Suprapubic skin (tissue), 4 donors: ENCODE results near the gene C1orf50. TPM values are rescaled to one million over a fixed set of nuclear protein-coding genes. Genes with fewer than 3 reads are reported as not detected.

Experiments
- DNase-seq, 2 donors: peaks; one replicate each; pipeline ENCODE4 v3.0.0-alpha.2; 2019; ENCODE audit warnings: low spot score in 2 of 2
- H3K27ac ChIP-seq: fragments of 200-600 bp; sonication (generic); one replicate; pipeline ENCODE4 v1.5.1; 2019
- H3K27me3 ChIP-seq: fragments of 200-600 bp; sonication (generic); one replicate; pipeline ENCODE4 v1.5.1; 2019
- H3K36me3 ChIP-seq: fragments of 200-600 bp; sonication (generic); one replicate; pipeline ENCODE4 v1.5.1; 2019
- H3K4me1 ChIP-seq: fragments of 200-600 bp; sonication (generic); one replicate; pipeline ENCODE4 v1.5.1; 2019
- H3K4me3 ChIP-seq: fragments of 200-600 bp; sonication (generic); one replicate; pipeline ENCODE4 v1.5.1; 2019; ENCODE audit warnings: mild to moderate bottlenecking
- H3K9me3 ChIP-seq: fragments of 200-600 bp; sonication (generic); one replicate; pipeline ENCODE4 v1.5.1; 2019
- EP300 ChIP-seq: sonication (generic); formaldehyde crosslinking; IDR thresholded peaks from one replicate; pipeline ENCODE4 v1.6.1; 2017; ENCODE audit warnings: antibody characterized with exemption
- POLR2A ChIP-seq, 2 donors: fragments of 450-650 bp; IDR thresholded peaks; one replicate each; pipeline ENCODE4 v1.6.1; 2017; ENCODE audit warnings: antibody characterized with exemption in 2 of 2, mild to moderate bottlenecking in 2 of 2, moderate library complexity in 2 of 2
- POLR2AphosphoS5 ChIP-seq, 3 donors: sonication (generic); formaldehyde crosslinking; IDR thresholded peaks; one replicate each; pipeline ENCODE4 v1.6.1; 2017; ENCODE audit warnings: antibody characterized with exemption in 3 of 3
- WGBS: methylation state at CpG from one replicate; pipeline ENCODE4 v1.1.5; 2018; 5-methylcytosine and 5-hydroxymethylcytosine counted together
- total RNA-seq, 4 donors: library from RNA; depleted of rRNA; stranded (reverse); fragments of >200 nt; gene quantifications; one replicate each; pipeline ENCODE4 v1.1.0, GENCODE V29; 2016
- TF ChIP-seq, protein P1 (sequence below), 2 donors: fragments of 200-600 bp in 1 of 2; fragments of 450-650 bp in 1 of 2; sonication (generic) in 1 of 2; IDR thresholded peaks; one replicate each; pipeline ENCODE4 v1.5.1; 2016 to 2019; ENCODE audit warnings: antibody characterized with exemption in 2 of 2, mild to moderate bottlenecking in 1 of 2, moderate library complexity in 1 of 2

Gene C1orf50
- total RNA-seq, 4 donors from 2014 or later: 2.2 to 7.6 (median 3.1) TPM

DNA sequence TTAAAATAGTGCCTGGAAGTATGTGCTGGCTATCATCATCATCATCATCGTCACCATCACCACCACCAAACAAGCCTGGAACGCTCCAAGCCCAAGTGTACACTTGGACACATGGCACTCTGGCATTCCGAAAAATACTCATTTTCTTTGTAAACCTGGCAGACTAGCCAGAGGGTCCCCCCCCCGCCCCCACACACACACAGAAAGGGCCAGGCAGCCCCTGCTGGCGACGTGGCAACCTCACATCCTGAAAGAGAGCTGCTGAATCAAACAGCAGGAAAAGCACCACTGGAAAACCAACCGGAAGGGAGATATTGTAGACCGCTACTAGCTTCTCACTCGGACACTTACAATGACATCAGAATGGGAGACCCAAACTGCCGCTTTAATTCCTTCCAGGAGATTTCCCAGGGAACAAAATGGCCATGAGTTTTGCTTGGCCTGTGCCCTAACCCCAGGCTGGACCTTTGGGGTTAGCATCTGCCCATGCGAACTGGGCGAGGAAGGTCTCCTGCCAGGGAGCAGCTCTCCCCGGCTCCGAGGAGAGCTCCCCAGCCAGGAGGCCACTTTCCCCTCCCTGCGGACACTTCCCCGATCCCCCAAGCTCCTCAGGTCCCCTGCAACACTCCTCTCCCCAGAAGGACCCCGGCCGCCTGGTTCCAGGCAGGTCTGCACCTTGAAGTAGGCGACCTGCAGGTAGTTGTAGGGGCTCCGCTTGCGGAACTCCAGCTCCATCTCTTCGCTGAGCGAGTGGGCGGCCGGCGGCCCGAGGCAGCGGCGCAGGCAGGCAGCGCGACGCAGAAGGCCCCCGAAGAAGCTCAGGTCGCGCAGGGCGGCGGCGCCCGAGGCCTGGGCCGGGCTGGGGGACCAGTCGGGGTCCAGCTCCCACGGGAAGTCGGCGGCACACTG lies 963 bp upstream of the C1orf50 start:
- peak in 1 of 2 donors; percentile 69 for DNase-seq
- H3K27ac ChIP-seq: peak overlapping the region; percentile 88
- no peaks in the 10 kb centered on the region for H3K9me3 ChIP-seq
- no peaks in the 10 kb centered on the region for H3K36me3 ChIP-seq
- H3K4me1 ChIP-seq: peaks cover 56% of the 10 kb centered on the region
- no peaks in the 10 kb centered on the region for H3K27me3 ChIP-seq
- peak overlapping the region; percentile 89 for H3K4me3 ChIP-seq
- TF ChIP-seq, protein P1, sequence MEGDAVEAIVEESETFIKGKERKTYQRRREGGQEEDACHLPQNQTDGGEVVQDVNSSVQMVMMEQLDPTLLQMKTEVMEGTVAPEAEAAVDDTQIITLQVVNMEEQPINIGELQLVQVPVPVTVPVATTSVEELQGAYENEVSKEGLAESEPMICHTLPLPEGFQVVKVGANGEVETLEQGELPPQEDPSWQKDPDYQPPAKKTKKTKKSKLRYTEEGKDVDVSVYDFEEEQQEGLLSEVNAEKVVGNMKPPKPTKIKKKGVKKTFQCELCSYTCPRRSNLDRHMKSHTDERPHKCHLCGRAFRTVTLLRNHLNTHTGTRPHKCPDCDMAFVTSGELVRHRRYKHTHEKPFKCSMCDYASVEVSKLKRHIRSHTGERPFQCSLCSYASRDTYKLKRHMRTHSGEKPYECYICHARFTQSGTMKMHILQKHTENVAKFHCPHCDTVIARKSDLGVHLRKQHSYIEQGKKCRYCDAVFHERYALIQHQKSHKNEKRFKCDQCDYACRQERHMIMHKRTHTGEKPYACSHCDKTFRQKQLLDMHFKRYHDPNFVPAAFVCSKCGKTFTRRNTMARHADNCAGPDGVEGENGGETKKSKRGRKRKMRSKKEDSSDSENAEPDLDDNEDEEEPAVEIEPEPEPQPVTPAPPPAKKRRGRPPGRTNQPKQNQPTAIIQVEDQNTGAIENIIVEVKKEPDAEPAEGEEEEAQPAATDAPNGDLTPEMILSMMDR (IDR thresholded peaks at IDR 0.05): peak; percentile 41 to 43
- TF ChIP-seq EP300: no peak
- 2% methylated on average over 9 of the region's 44 CpGs for WGBS

DNA sequence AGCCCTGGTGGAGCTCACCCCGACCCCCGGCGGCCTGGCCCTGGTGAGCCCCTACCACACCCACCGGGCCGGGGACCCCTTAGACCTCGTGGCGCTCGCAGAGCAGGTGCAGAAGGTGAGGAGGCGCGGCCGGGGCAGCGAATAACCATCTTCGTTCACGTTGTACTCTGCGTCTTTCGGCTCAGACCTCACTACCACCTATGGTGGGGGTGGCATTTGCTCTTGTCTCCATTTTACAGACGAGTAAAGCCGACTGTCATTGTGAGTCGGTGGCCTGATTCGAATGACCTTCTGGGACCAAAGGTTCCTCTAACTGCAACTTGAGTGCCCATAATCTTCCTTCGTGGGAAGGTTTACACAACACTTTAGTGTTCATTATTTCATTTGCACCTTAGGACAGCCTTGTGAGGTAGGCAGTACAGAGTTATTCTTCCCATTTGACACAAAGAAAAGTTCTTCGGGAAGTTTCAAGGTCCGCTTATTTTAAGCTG lies 506 bp downstream of the C1orf50 start:
- no peaks in the 10 kb centered on the region for H3K36me3 ChIP-seq
- H3K9me3 ChIP-seq: no peaks in the 10 kb centered on the region
- TF ChIP-seq POLR2A (IDR thresholded peaks at IDR 0.05) (no peak), EP300 (peak; percentile 23)
- TF ChIP-seq, protein P1 (IDR thresholded peaks at IDR 0.05): no peak
- H3K4me3 ChIP-seq: peak overlapping the region; percentile 89
- WGBS: 5% methylated on average over 11 of the region's 23 CpGs
- H3K4me1 ChIP-seq: peaks cover 56% of the 10 kb centered on the region
- peak overlapping the region; percentile 88 for H3K27ac ChIP-seq
- no peak for DNase-seq
- H3K27me3 ChIP-seq: no peaks in the 10 kb centered on the region

DNA sequence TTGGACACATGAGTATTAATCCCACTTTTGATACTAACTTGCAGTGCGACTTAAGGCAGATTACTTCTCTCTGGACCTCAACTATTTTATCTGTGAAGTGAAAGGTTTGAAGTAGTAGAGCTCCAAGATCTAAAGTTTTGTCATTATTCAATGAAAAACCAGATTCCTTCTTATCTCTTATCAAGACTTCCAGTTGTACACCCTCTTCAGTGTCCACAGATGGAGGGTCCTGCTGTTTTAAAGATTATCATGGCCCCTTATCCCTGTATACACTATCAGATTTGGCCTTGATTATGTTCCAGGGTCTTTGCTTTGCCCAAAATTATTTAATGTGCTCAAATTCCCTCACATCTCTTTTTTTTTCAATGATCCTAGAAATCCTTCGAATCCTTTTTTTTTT lies 1.1 kb downstream of the C1orf50 start:
- no peaks in the 10 kb centered on the region for H3K9me3 ChIP-seq
- H3K4me1 ChIP-seq: peaks cover 53% of the 10 kb centered on the region
- peak overlapping the region; percentile 89 for H3K4me3 ChIP-seq
- TF ChIP-seq POLR2AphosphoS5 (IDR thresholded peaks at IDR 0.05) (no peak), POLR2A (IDR thresholded peaks at IDR 0.05) (no peak), EP300 (no peak)
- TF ChIP-seq, protein P1 (IDR thresholded peaks at IDR 0.05): no peak
- no peaks in the 10 kb centered on the region for H3K27me3 ChIP-seq
- WGBS: 78% methylated on average over 2 of the region's 2 CpGs
- H3K36me3 ChIP-seq: peaks cover 4% of the 10 kb centered on the region
- H3K27ac ChIP-seq: no peak overlapping the region
- no peak for DNase-seq

DNA sequence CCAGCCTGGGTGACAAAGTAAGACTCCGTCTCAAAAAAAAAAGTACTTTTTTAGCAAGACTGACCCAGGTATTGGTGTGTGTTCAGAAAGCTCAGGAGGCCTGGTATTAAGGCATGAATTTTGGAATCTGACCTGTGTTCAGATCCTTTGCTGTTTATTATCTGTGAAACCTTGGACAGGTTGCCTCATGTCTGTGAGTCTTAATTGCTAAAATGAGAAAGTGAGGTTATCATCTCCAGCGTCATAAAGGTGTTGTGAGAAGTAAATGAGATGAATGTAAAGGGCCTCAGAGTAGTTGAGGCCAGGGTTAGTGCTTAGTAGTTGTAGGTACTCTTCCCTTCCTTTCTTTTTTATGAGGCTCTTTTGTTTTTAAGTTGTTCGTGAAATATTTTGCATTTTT lies 2.8 kb downstream of the C1orf50 start:
- TF ChIP-seq POLR2AphosphoS5 (IDR thresholded peaks at IDR 0.05) (no peak), EP300 (no peak), POLR2A (IDR thresholded peaks at IDR 0.05) (no peak)
- TF ChIP-seq, protein P1 (IDR thresholded peaks at IDR 0.05): no peak
- no peaks in the 10 kb centered on the region for H3K9me3 ChIP-seq
- no peak for DNase-seq
- H3K36me3 ChIP-seq: peaks cover 12% of the 10 kb centered on the region
- no peak overlapping the region for H3K27ac ChIP-seq
- WGBS: 74% methylated on average over 3 of the region's 3 CpGs
- H3K4me1 ChIP-seq: peaks cover 44% of the 10 kb centered on the region
- no peaks in the 10 kb centered on the region for H3K27me3 ChIP-seq
- H3K4me3 ChIP-seq: no peak overlapping the region

DNA sequence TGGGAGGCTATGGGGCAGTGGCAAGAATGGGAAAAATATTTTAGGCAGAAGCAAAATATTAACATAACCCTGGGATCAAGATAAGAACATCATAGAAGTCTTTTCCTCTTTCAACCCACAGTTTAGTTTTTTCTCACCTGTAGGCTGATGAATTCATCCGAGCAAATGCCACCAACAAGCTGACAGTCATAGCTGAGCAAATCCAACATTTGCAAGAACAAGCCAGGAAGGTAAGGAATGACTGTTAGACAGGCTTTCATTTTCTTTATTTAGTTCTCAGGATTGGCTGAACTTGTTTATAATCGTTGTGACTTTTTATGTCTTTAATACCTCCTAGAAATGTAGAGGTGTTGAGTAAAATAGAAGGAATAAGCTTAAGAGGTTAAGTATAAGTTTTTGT lies 6.4 kb downstream of the C1orf50 start:
- 48% methylated on average over 2 of the region's 2 CpGs for WGBS

More for the DNA sequence above, 6.4 kb downstream of the C1orf50 start:
- H3K9me3 ChIP-seq: no peaks in the 10 kb centered on the region
- no peak overlapping the region for H3K4me3 ChIP-seq
- H3K4me1 ChIP-seq: peaks cover 22% of the 10 kb centered on the region
- peaks cover 37% of the 10 kb centered on the region for H3K36me3 ChIP-seq
- TF ChIP-seq EP300 (no peak), POLR2A (IDR thresholded peaks at IDR 0.05) (no peak), POLR2AphosphoS5 (IDR thresholded peaks at IDR 0.05) (no peak)
- TF ChIP-seq, protein P1 (IDR thresholded peaks at IDR 0.05): no peak
- H3K27ac ChIP-seq: no peak overlapping the region
- H3K27me3 ChIP-seq: no peaks in the 10 kb centered on the region
- DNase-seq: no peak
